ENCODE data around the gene KRTAP13-1. TPM values are rescaled to one million over a fixed set of nuclear protein-coding genes. Genes with fewer than 3 reads are reported as not detected.

KRTAP13-1 gene
- total and polyA plus RNA-seq, 2 donors (not counting 3 experiments of a cell fraction or from before 2014, with no cell fraction given) = not detected

GRCh38 chr21:30348506-30348905, 47.3 kb upstream of the KRTAP13-1 start, which contains the start of gene KRTAP23-1:
KRTAP23-1 (minus strand) TSS chr21:30348606; CDS start chr21:30348606, 0 bp downstream.
- H2AFZ ChIP-seq (ENCODE audit: low read depth, low read length) = no peak within 1 kb of the TSS
- no peak within 1 kb of the TSS for H3K27ac ChIP-seq (ENCODE audit: insufficient read depth, low read depth, low read length)
- H4K20me1 ChIP-seq (replicated peaks; ENCODE audit: control insufficient read depth, extremely low read depth, insufficient read depth, low read length) = no peaks in the 10 kb centered on the region
- no peak for DNase-seq (ENCODE audit: low read depth, low spot score)
- H3K4me2 ChIP-seq (ENCODE audit: insufficient read depth, low read length) = no peak within 1 kb of the TSS
- FAIRE-seq = no peak
- H3K9me3 ChIP-seq (replicated peaks; ENCODE audit: control insufficient read depth, insufficient read depth, low read length) = peaks cover 4% of the 10 kb centered on the region
- intact Hi-C loops (cut with micrococcal nuclease) (no loop called here), dilution Hi-C loops (cut with MboI; ENCODE audit: extremely low pct_ligation_motif_present, low sequenced_read_pairs) (no loop called here)
- BruUV-seq (replicated peaks) = no TSS peak
- no peak for TF ChIP-seq POLR2A (IDR thresholded peaks at IDR 0.05; ENCODE audit: low read depth, low read length)
- no peaks in the 10 kb centered on the region for H3K79me2 ChIP-seq (ENCODE audit: control insufficient read depth, insufficient read depth, low read length)
- ChIA-PET CTCF (no interaction called here), POLR2A (no interaction called here)
- no peak within 1 kb of the TSS for H3K9ac ChIP-seq (replicated peaks; ENCODE audit: extremely low read depth, insufficient read depth, low read length)
- H3K4me1 ChIP-seq (ENCODE audit: control insufficient read depth, extremely low read depth, insufficient read depth, low read length) = no peaks in the 10 kb centered on the region
- H3K4me3 ChIP-seq (replicated peaks in 1 of 3; ENCODE audit: insufficient read depth in 1 of 3, low read depth in 1 of 3, low read length in 3 of 3) = no peak within 1 kb of the TSS
- H3K36me3 ChIP-seq (ENCODE audit: control insufficient read depth in 2 of 2, extremely low read depth in 1 of 2, insufficient read depth in 2 of 2, low read length in 2 of 2) = no peaks in the 10 kb centered on the region
- no peaks in the 10 kb centered on the region for H3K27me3 ChIP-seq (ENCODE audit: control insufficient read depth in 2 of 2, insufficient read depth in 2 of 2, low read length in 2 of 2)
- no peaks in the 10 kb centered on the region for H3K9me1 ChIP-seq (replicated peaks; ENCODE audit: control insufficient read depth, extremely low read depth, insufficient read depth, low read length)

GRCh38 chr21:30349572-30349971, 46.3 kb upstream of the KRTAP13-1 start:
- FAIRE-seq = no peak
- Histone ChIP-seq H3K9ac (replicated peaks; ENCODE audit: extremely low read depth, insufficient read depth, low read length) (no peak overlapping the region), H3K4me3 (replicated peaks in 1 of 3; ENCODE audit: insufficient read depth in 1 of 3, low read depth in 1 of 3, low read length in 3 of 3) (no peak overlapping the region), H3K4me2 (ENCODE audit: insufficient read depth, low read length) (no peak overlapping the region), H3K79me2 (ENCODE audit: control insufficient read depth, insufficient read depth, low read length) (no peaks in the 10 kb centered on the region), H2AFZ (ENCODE audit: low read depth, low read length) (no peak overlapping the region), H3K36me3 (ENCODE audit: control insufficient read depth in 2 of 2, extremely low read depth in 1 of 2, insufficient read depth in 2 of 2, low read length in 2 of 2) (no peaks in the 10 kb centered on the region), H3K9me3 (replicated peaks; ENCODE audit: control insufficient read depth, insufficient read depth, low read length) (peaks cover 4% of the 10 kb centered on the region), H3K27ac (ENCODE audit: insufficient read depth, low read depth, low read length) (no peak overlapping the region), H3K9me1 (replicated peaks; ENCODE audit: control insufficient read depth, extremely low read depth, insufficient read depth, low read length) (no peaks in the 10 kb centered on the region), H3K4me1 (ENCODE audit: control insufficient read depth, extremely low read depth, insufficient read depth, low read length) (no peaks in the 10 kb centered on the region), H4K20me1 (replicated peaks; ENCODE audit: control insufficient read depth, extremely low read depth, insufficient read depth, low read length) (no peaks in the 10 kb centered on the region), H3K27me3 (ENCODE audit: control insufficient read depth in 2 of 2, insufficient read depth in 2 of 2, low read length in 2 of 2) (no peaks in the 10 kb centered on the region)
- dilution Hi-C loops (cut with MboI; ENCODE audit: extremely low pct_ligation_motif_present, low sequenced_read_pairs) = no loop called here
- ChIA-PET CTCF (no interaction called here), POLR2A (no interaction called here)
- BruUV-seq (replicated peaks) = no TSS peak
- DNase-seq (ENCODE audit: low read depth, low spot score) = no peak
- TF ChIP-seq MYC (IDR thresholded peaks at IDR 0.05; ENCODE audit: low read depth, low read length) = no peak
- TF ChIP-seq CTCF (IDR thresholded peaks at IDR 0.05; ENCODE audit: extremely low read depth in 1 of 2, insufficient read depth in 1 of 2, low read depth in 1 of 2, low read length in 2 of 2) = no peak
- no peak for TF ChIP-seq GATA2 (IDR thresholded peaks at IDR 0.05; ENCODE audit: insufficient read depth, insufficient read length, low read depth, low read length)
- TF ChIP-seq JUN (IDR thresholded peaks at IDR 0.05; ENCODE audit: borderline replicate concordance, insufficient read depth, insufficient read length, low read depth) = no peak
- no peak for TF ChIP-seq MAX (IDR thresholded peaks at IDR 0.05; ENCODE audit: insufficient read depth, insufficient read length)
- TF ChIP-seq POLR2AphosphoS5 (IDR thresholded peaks at IDR 0.05; ENCODE audit: insufficient read depth, low read depth, low read length) = no peak
- TF ChIP-seq EZH2 (IDR thresholded peaks at IDR 0.05; ENCODE audit: borderline replicate concordance, low read depth, low read length, severe bottlenecking) = no peak
- TF ChIP-seq POLR2A (IDR thresholded peaks at IDR 0.05; ENCODE audit: low read depth, low read length) = no peak
- TF ChIP-seq FOS (IDR thresholded peaks at IDR 0.05; ENCODE audit: borderline replicate concordance, insufficient read depth, low read length) = no peak
- intact Hi-C loops (cut with micrococcal nuclease) = no loop called here

Measured in endothelial cell of umbilical vein (primary cell).